ENCODE results near the gene SLC35B1.

DNA sequence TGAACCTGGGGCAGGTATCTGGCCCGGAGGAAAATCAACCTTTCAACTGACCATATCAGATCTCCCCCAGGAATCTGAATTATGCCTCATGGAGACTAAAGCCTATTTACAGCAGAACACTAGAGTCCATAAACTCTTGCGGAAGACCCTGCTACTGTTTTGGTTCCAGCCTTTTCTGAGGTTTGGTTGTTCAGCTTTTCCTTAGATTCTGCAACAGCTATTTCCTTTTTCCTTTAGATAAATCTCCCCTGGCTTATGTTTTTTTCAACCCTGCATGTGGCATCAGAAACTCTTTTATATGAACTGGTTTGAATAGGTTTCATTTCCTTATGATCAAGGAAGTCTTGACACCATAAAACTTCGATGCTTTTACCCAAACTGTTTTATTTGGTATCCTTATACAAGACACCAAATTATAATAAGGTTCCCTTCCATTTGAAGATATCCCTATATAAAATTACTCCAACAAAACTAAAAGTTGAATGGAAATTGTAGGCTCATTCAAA, 43.0 kb downstream of the SLC35B1 start:
- TF ChIP-seq POLR2AphosphoS5 (IDR thresholded peaks at IDR 0.05; ENCODE audit: low read depth, low read length): no peak
- TF ChIP-seq TAF1 (IDR thresholded peaks at IDR 0.05; ENCODE audit: borderline replicate concordance, insufficient read depth, low read length): no peak
- TF ChIP-seq, protein P1, sequence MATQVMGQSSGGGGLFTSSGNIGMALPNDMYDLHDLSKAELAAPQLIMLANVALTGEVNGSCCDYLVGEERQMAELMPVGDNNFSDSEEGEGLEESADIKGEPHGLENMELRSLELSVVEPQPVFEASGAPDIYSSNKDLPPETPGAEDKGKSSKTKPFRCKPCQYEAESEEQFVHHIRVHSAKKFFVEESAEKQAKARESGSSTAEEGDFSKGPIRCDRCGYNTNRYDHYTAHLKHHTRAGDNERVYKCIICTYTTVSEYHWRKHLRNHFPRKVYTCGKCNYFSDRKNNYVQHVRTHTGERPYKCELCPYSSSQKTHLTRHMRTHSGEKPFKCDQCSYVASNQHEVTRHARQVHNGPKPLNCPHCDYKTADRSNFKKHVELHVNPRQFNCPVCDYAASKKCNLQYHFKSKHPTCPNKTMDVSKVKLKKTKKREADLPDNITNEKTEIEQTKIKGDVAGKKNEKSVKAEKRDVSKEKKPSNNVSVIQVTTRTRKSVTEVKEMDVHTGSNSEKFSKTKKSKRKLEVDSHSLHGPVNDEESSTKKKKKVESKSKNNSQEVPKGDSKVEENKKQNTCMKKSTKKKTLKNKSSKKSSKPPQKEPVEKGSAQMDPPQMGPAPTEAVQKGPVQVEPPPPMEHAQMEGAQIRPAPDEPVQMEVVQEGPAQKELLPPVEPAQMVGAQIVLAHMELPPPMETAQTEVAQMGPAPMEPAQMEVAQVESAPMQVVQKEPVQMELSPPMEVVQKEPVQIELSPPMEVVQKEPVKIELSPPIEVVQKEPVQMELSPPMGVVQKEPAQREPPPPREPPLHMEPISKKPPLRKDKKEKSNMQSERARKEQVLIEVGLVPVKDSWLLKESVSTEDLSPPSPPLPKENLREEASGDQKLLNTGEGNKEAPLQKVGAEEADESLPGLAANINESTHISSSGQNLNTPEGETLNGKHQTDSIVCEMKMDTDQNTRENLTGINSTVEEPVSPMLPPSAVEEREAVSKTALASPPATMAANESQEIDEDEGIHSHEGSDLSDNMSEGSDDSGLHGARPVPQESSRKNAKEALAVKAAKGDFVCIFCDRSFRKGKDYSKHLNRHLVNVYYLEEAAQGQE (IDR thresholded peaks at IDR 0.05; ENCODE audit: insufficient read depth in 1 of 2, low read depth in 2 of 2, low read length in 2 of 2): no peak
- TF ChIP-seq SIN3A (IDR thresholded peaks at IDR 0.05; ENCODE audit: borderline replicate concordance, insufficient read depth, low read length): no peak
- no peak for TF ChIP-seq FOXP2 (optimal IDR thresholded peaks at IDR 0.05; ENCODE audit: borderline replicate concordance, extremely low read depth, extremely low read length, insufficient read depth)
